HCT116 (cell line): ENCODE results near the gene VAV2.

Experiments
- EZH2 ChIP-seq: fragments of 200-600 bp; sonication (generic); IDR thresholded peaks from 2 replicates; pipeline ENCODE4 v1.6.1; 2017; ENCODE audit warnings: antibody characterized with exemption, mixed run types
- EZH2phosphoT487 ChIP-seq: fragments of 200-600 bp; IDR thresholded peaks from 2 replicates; pipeline ENCODE4 v1.6.1; 2018; ENCODE audit warnings: antibody characterized with exemption, borderline replicate concordance
- TCF7L2 ChIP-seq: IDR thresholded peaks from 2 replicates; pipeline ENCODE4 v1.7.0; 2011; ENCODE audit warnings: borderline replicate concordance, inconsistent platforms; ENCODE audit not compliant: insufficient read depth, insufficient read length; ENCODE audit errors: extremely low read depth
- TF ChIP-seq, protein P1 (sequence below), 3 experiments: fragments of 200-600 bp in 1 of 3; sonication (generic) in 1 of 3; IDR thresholded peaks in 2 of 3; conservative IDR thresholded peaks in 1 of 3; 2 replicates each; pipeline ENCODE4 v1.5.1; 2012 to 2017; ENCODE audit warnings: low read depth in 2 of 3, low read length in 2 of 3, antibody characterized with exemption in 1 of 3, borderline replicate concordance in 1 of 3, control low read depth in 1 of 3, mild to moderate bottlenecking in 1 of 3, mixed read lengths in 1 of 3, mixed run types in 1 of 3, moderate library complexity in 1 of 3; ENCODE audit not compliant: insufficient read depth in 1 of 3
- TF ChIP-seq, protein P2 (sequence below): IDR thresholded peaks from 2 replicates; pipeline ENCODE4 v1.6.1; 2012; ENCODE audit warnings: low read depth

DNA sequence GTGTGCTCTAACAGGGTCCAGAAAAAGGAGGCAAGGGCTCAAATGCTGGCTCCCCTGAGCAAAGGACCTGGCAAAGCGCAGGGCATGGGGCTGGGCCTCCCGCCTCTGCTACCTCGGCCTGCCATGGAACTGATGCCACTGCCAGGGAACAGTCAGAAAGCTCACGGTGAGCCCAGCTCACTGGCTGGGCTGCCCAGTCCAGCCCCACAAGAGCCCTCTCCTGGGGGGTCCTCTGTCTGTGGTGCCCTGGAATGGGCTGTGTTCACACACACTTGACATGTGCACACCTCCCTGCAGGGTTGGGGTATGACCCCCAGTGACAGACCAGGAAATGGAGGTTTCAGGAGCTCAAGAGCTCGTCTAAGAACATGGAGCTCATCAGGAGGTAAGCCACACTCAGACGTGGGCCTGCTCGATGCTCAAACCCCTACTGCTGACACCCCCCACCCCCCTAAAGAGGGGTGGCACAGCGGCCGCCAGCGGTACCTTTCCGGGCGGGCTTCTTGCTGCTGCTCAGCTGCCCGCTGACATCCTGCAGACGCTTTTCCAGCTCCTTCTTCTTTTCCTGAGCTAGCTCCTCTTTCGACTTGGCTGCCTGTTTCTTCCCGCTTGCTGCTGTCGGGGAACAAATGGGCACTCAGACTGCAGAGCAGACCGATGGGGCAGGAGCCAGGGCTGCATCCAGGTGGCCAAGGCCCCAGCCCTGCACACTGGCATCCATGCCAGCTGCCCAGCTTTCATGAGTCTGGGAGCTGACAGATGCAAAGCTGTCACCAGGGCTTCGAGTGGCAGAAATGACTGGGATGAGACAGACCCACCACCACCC is 42.3 kb upstream of the VAV2 start:
- TF ChIP-seq, protein P1, sequence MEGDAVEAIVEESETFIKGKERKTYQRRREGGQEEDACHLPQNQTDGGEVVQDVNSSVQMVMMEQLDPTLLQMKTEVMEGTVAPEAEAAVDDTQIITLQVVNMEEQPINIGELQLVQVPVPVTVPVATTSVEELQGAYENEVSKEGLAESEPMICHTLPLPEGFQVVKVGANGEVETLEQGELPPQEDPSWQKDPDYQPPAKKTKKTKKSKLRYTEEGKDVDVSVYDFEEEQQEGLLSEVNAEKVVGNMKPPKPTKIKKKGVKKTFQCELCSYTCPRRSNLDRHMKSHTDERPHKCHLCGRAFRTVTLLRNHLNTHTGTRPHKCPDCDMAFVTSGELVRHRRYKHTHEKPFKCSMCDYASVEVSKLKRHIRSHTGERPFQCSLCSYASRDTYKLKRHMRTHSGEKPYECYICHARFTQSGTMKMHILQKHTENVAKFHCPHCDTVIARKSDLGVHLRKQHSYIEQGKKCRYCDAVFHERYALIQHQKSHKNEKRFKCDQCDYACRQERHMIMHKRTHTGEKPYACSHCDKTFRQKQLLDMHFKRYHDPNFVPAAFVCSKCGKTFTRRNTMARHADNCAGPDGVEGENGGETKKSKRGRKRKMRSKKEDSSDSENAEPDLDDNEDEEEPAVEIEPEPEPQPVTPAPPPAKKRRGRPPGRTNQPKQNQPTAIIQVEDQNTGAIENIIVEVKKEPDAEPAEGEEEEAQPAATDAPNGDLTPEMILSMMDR (IDR thresholded peaks at IDR 0.05 in 2 of 3, conservative IDR thresholded peaks at IDR 0.05 in 1 of 3; ENCODE audit: borderline replicate concordance in 1 of 3, insufficient read depth in 1 of 3, low read depth in 2 of 3, low read length in 2 of 3), result no peak
- no peak for TF ChIP-seq EZH2phosphoT487
- TF ChIP-seq EZH2, result no peak
- no peak for TF ChIP-seq TCF7L2
- TF ChIP-seq, protein P2, sequence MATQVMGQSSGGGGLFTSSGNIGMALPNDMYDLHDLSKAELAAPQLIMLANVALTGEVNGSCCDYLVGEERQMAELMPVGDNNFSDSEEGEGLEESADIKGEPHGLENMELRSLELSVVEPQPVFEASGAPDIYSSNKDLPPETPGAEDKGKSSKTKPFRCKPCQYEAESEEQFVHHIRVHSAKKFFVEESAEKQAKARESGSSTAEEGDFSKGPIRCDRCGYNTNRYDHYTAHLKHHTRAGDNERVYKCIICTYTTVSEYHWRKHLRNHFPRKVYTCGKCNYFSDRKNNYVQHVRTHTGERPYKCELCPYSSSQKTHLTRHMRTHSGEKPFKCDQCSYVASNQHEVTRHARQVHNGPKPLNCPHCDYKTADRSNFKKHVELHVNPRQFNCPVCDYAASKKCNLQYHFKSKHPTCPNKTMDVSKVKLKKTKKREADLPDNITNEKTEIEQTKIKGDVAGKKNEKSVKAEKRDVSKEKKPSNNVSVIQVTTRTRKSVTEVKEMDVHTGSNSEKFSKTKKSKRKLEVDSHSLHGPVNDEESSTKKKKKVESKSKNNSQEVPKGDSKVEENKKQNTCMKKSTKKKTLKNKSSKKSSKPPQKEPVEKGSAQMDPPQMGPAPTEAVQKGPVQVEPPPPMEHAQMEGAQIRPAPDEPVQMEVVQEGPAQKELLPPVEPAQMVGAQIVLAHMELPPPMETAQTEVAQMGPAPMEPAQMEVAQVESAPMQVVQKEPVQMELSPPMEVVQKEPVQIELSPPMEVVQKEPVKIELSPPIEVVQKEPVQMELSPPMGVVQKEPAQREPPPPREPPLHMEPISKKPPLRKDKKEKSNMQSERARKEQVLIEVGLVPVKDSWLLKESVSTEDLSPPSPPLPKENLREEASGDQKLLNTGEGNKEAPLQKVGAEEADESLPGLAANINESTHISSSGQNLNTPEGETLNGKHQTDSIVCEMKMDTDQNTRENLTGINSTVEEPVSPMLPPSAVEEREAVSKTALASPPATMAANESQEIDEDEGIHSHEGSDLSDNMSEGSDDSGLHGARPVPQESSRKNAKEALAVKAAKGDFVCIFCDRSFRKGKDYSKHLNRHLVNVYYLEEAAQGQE, result no peak
